ENCODE results near the gene AMD1. TPM values are rescaled to one million over a fixed set of nuclear protein-coding genes. Genes with fewer than 3 reads are reported as not detected.

AMD1 gene
- total and polyA plus RNA-seq, 5 experiments from 2014 or later, result 35.9 to 68.1 (median 45.6) TPM

Other genes starting within 250 kb of the AMD1 start
- 10 to 100 TPM; 19.0 to 20.0 TPM for gene CDK19, start 59.3 kb upstream of the AMD1 start, total RNA-seq
- 1 to 10 TPM; 1.1 to 2.1 (median 1.5) TPM for gene CDK19, start 59.3 kb upstream of the AMD1 start, polyA plus RNA-seq
- gene GTF3C6, start 83.9 kb downstream of the AMD1 start, total RNA-seq, result 10 to 100 TPM; 34.8 to 41.6 TPM
- gene GTF3C6, start 83.9 kb downstream of the AMD1 start, polyA plus RNA-seq, result 100 to 1,000 TPM in 1 of 3 donors, 10 to 100 TPM in 2; 93.4 to 100 (median 98.5) TPM
- 10 to 100 TPM; 13.8 to 16.4 TPM for gene RPF2, start 107.3 kb downstream of the AMD1 start, total RNA-seq
- gene RPF2, start 107.3 kb downstream of the AMD1 start, polyA plus RNA-seq, result 10 to 100 TPM; 23.3 to 33.1 (median 28.0) TPM
- 10 to 100 TPM; 24.7 to 26.1 TPM for gene SLC16A10, start 212.7 kb downstream of the AMD1 start, total RNA-seq
- gene SLC16A10, start 212.7 kb downstream of the AMD1 start, polyA plus RNA-seq, result 10 to 100 TPM; 15.5 to 27.7 (median 20.0) TPM